PC-3 (cell line): ENCODE data around the gene SNX9. TPM values are rescaled to one million over a fixed set of nuclear protein-coding genes. Genes with fewer than 3 reads are reported as not detected.

ENCODE experiments used
- ATAC-seq: fragments of 200-7000 bp; cut with Tn5 transposase; 2 replicates; pipeline ENCODE4 v1.9.1; 2020; ENCODE audit warnings: mild to moderate bottlenecking, moderate library complexity
- BruUV-seq: library from RNA; stranded (reverse); fragments of 400-500 nt; replicated peaks from 2 replicates; lab custom pipeline; 2021; lab: Mats Ljungman, UMichigan
- CTCF ChIA-PET: fragments of 300-600 bp; sonication (Branson Sonifier 250); formaldehyde crosslinking; loops from one replicate; lab custom pipeline; 2022; ENCODE audit warnings: antibody characterized with exemption; lab: Charles Lee
- POLR2A ChIA-PET: fragments of 300-600 bp; sonication (Branson Sonifier 250); formaldehyde crosslinking; loops from one replicate; lab custom pipeline; 2022; ENCODE audit warnings: antibody characterized with exemption; ENCODE audit not compliant: unreplicated experiment; lab: Charles Lee
- DNase-seq: peaks from one replicate; pipeline ENCODE4 v3.0.0-alpha.2; 2015
- H2AFZ ChIP-seq: fragments of 300-600 bp; sonication (generic); 2 replicates; pipeline ENCODE4 v1.6.0; 2016; ENCODE audit warnings: antibody characterized with exemption, low read length
- H3F3A ChIP-seq: fragments of 300-600 bp; sonication (generic); one replicate; pipeline ENCODE4 v1.6.0; 2017; ENCODE audit warnings: antibody characterized with exemption, low read length, control low read depth, mild to moderate bottlenecking; ENCODE audit not compliant: unreplicated experiment
- H3K27ac ChIP-seq: fragments of 300-600 bp; sonication (generic); 2 replicates; pipeline ENCODE4 v1.5.1; 2016; ENCODE audit warnings: mild to moderate bottlenecking, low read length
- H3K27me3 ChIP-seq: fragments of 300-600 bp; sonication (generic); 2 replicates; pipeline ENCODE4 v1.6.1; 2016; ENCODE audit warnings: low read length, mixed read lengths
- H3K36me3 ChIP-seq: fragments of 300-600 bp; sonication (generic); 2 replicates; pipeline ENCODE4 v1.6.1; 2016; ENCODE audit warnings: low read depth, mixed run types, low read length, mixed read lengths
- H3K4me1 ChIP-seq: fragments of 300-600 bp; sonication (generic); 2 replicates; pipeline ENCODE4 v1.5.1; 2016; ENCODE audit warnings: low read length; ENCODE audit not compliant: insufficient read depth
- H3K4me2 ChIP-seq: fragments of 300-600 bp; sonication (generic); 2 replicates; pipeline ENCODE4 v1.6.0; 2016; ENCODE audit warnings: low read length
- H3K4me3 ChIP-seq: fragments of 300-600 bp; sonication (generic); 2 replicates; pipeline ENCODE4 v1.5.1; 2016; ENCODE audit warnings: mild to moderate bottlenecking, low read length, mixed read lengths
- H3K79me2 ChIP-seq: fragments of 300-600 bp; sonication (generic); 2 replicates; pipeline ENCODE4 v1.6.1; 2017; ENCODE audit warnings: low read length, mixed read lengths
- H3K9ac ChIP-seq: fragments of 300-600 bp; sonication (generic); 2 replicates; pipeline ENCODE4 v1.6.0; 2016; ENCODE audit warnings: mild to moderate bottlenecking, low read length
- H3K9me2 ChIP-seq: fragments of 300-600 bp; sonication (generic); replicated peaks from 2 replicates; pipeline ENCODE4 v1.6.1; 2016; ENCODE audit warnings: mixed run types, low read length, mixed read lengths
- H3K9me3 ChIP-seq: fragments of 300-600 bp; sonication (generic); 2 replicates; pipeline ENCODE4 v1.6.1; 2016; ENCODE audit warnings: low read length, mixed read lengths
- H4K20me1 ChIP-seq: fragments of 300-600 bp; sonication (generic); 2 replicates; pipeline ENCODE4 v1.6.1; 2016; ENCODE audit warnings: low read length, mixed read lengths
- CTCF ChIP-seq: fragments of 300-600 bp; sonication (generic); conservative IDR thresholded peaks from 2 replicates; pipeline ENCODE4 v1.5.1; 2017; ENCODE audit warnings: antibody characterized with exemption, low read depth, mild to moderate bottlenecking, low read length
- EZH2 ChIP-seq: fragments of 300-600 bp; sonication (generic); IDR thresholded peaks from one replicate; pipeline ENCODE4 v1.6.1; 2017; ENCODE audit warnings: antibody characterized with exemption, mild to moderate bottlenecking, low read length; ENCODE audit not compliant: unreplicated experiment
- EZH2phosphoT487 ChIP-seq: fragments of 300-600 bp; sonication (generic); IDR thresholded peaks from 2 replicates; pipeline ENCODE4 v1.6.1; 2018; ENCODE audit warnings: mild to moderate bottlenecking, antibody characterized with exemption, low read length, borderline replicate concordance
- intact Hi-C: fragments of 100-400 bp; cut with micrococcal nuclease; formaldehyde crosslinking; loops from 2 replicates; pipeline ENCODE4 v1.9.0; 2023
- total RNA-seq: library from RNA; depleted of rRNA; stranded (reverse); fragments of >200 nt; gene quantifications from 2 replicates; pipeline ENCODE4 v1.2.3, GENCODE V29; 2014

SNX9 gene
- total RNA-seq, 1 experiment from 2014 or later: 18.0 TPM

GRCh38 chr6:157840261-157840660, 17.2 kb downstream of the SNX9 start:
- ChIA-PET POLR2A (no interaction called here), CTCF (no interaction called here)
- no TSS peak for BruUV-seq
- TF ChIP-seq EZH2phosphoT487 (no peak), CTCF (no peak), EZH2 (no peak)
- no peaks in the 10 kb centered on the region for H3F3A ChIP-seq
- no peaks in the 10 kb centered on the region for H3K36me3 ChIP-seq
- no peaks in the 10 kb centered on the region for H3K9me2 ChIP-seq
- H3K27ac ChIP-seq: peak overlapping the region; percentile 76; the same call in 1 of the 2 replicates
- ATAC-seq (no peak), DNase-seq (no peak)
- H3K79me2 ChIP-seq: peaks cover 97% of the 10 kb centered on the region
- no peaks in the 10 kb centered on the region for H3K9me3 ChIP-seq
- H3K4me3 ChIP-seq: no peak overlapping the region
- H3K4me1 ChIP-seq: peaks cover 43% of the 10 kb centered on the region
- no peak overlapping the region for H3K9ac ChIP-seq
- intact Hi-C loops: no loop called here
- peak overlapping the region; percentile 67 for H3K4me2 ChIP-seq
- H4K20me1 ChIP-seq: no peaks in the 10 kb centered on the region
- H3K27me3 ChIP-seq: no peaks in the 10 kb centered on the region
- H2AFZ ChIP-seq: no peak overlapping the region

GRCh38 chr6:157840776-157841175, 17.7 kb downstream of the SNX9 start:
- POLR2A ChIA-PET: no interaction called here

More at GRCh38 chr6:157840776-157841175, 17.7 kb downstream of the SNX9 start:
- no TSS peak for BruUV-seq
- H3K4me2 ChIP-seq: peak overlapping the region; percentile 67
- intact Hi-C loops: no loop called here
- no peaks in the 10 kb centered on the region for H3K9me3 ChIP-seq
- DNase-seq: peak; percentile 62
- peaks cover 48% of the 10 kb centered on the region for H3K4me1 ChIP-seq
- TF ChIP-seq CTCF (no peak), EZH2 (no peak), EZH2phosphoT487 (no peak)
- peaks cover 97% of the 10 kb centered on the region for H3K79me2 ChIP-seq
- H4K20me1 ChIP-seq: no peaks in the 10 kb centered on the region
- H3K36me3 ChIP-seq: no peaks in the 10 kb centered on the region
- peak; percentile 66 for ATAC-seq
- H3K27ac ChIP-seq: peak overlapping the region; percentile 76
- H3K9me2 ChIP-seq: no peaks in the 10 kb centered on the region
- H3K27me3 ChIP-seq: no peaks in the 10 kb centered on the region
- CTCF ChIA-PET: interaction anchor here (0.6 kb wide), 1 partner anchor 78 kb away, joined by 3 read pairs; no protein-coding TSS in a partner anchor
- H3K4me3 ChIP-seq: no peak overlapping the region; the same call in 1 of the 2 replicates
- no peak overlapping the region for H2AFZ ChIP-seq
- no peaks in the 10 kb centered on the region for H3F3A ChIP-seq
- H3K9ac ChIP-seq: 0 out of 2 replicates have a peak overlapping the region, but pooled peaks have one; percentile 32
